HTERT RPE-1 (cell line): Measurements from ENCODE around the gene TPRKB.
"Not testable (repeated sequence)": the region's sequence is repeated elsewhere in the genome, so short reads cannot be mapped to it uniquely, and the experiment has no call there.

Source experiments
- in situ Hi-C: fragments of 300-500 bp; cut with MboI; formaldehyde crosslinking; loops from 4 replicates; pipeline ENCODE4 v1.14.3; 2020; ENCODE audit warnings: low sequenced_read_pairs

TPRKB gene

DNA sequence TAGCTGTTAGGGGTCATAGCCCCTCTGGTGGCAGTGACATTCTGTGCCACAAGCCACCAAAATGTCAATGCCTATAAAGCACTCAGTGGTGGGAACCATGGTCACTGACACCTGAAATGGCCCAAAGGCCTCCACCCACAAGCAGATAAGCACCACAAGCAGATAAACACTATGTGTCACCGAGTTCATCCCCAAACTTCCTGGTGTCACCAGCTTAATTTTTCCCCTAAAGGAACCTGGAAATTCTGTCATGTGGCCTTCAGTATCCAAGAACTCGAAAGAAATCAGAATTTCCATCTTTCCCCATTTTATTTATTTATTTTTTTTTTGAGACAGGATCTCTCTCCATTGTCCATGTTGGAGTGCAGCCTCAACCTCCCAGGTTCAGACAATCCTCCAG lies 3.6 kb upstream of the TPRKB start:
- in situ Hi-C loops: no loop called here

DNA sequence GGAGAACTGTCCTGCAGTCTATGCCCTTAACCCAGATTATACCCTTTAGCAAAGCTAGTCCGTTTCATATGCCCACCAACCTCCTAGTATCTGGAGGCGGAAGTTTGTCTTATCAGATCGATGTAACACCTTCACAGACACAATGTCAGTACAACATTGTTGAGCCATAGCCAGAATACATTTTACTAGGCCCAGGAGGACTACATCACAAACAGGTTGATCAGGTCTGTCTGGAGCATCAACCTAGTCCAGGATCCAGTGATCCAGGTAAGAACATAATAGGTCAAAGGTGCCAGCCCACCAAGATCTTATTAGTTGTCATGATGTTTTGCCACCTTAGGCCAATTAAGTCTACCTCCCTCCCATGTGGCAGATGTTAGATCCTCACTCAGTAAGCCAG lies 2.0 kb upstream of the TPRKB start:
- in situ Hi-C loops: no loop called here

DNA sequence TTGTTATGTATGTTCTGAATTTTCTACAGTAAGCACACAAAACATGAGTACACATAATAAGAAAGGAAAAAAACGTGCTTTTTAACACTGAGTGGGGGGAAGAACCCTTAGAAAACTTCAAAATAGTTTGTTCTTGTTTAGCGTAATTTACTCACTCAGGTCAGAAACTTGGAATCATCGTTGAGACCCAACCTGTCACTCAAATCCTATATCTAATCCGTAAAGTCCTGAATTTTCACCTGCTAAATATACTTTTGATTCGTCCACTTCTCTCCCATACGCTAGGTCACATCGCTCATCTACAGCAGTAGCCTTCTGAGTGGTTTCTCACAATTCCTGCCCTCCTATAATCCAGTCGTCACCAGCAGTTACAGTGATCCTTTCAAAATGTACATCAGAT lies 767 bp downstream of the TPRKB start:
- in situ Hi-C loops: no loop called here

DNA sequence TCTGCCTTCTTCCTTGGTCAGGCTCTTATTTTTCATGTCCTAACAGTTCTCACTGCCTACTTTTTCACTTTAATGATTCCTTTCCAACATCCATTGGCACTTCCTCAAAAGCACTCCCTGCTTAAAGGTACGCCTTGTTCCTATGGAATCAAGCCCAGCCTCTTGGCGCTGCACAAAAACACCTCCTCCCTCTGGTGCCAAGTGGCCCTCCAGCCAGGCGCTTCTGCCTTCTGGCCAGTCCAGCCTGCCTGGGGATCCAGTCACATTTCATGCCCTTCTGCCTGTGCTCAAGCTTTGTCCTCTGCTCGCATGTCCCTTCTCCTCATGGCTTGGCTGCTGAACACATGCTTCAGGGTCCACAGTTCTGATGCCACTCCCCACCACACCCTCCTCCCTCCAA lies 6.3 kb downstream of the TPRKB start:
- in situ Hi-C loops: no loop called here

DNA sequence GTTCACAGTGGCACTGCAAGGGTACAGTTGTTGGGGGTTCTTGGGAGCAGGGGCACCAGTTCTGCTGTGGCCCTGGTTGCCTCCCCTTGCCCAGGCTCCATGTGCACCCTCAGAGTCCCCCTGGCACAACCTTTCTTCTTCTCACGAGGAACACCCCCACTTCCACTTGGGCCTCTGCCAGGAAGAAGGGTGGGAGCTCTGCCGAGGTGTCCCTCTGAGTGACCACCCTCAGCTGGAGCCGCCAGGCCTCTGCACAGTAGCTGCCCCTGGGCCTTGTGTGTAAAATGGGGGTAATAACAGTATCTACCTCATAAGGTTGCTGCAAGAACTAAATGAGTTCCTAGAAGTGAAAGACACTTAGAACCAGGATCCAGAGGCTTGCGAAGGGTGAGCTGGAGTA lies 8.4 kb downstream of the TPRKB start:
- in situ Hi-C loops: no loop called here

DNA sequence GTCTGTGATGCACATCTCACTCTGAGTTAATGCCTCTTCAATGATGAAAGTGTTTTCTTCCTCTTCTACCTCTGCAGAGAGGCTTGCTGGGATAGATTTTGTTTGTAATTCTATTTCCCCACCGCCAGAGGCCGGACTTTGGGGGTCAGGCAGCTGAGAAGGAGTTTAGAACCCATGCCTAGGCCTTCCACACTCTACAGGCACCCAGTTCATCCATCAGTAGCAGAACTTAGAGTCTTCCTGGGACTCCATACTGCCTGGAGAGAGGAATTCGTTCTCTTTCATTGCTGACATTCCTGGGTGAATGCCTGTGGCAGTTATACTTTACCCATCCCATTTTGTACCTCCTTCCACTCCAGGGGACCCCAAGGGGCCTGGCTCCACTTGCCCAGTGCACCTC lies 9.1 kb downstream of the TPRKB start:
- in situ Hi-C loops: no loop called here

DNA sequence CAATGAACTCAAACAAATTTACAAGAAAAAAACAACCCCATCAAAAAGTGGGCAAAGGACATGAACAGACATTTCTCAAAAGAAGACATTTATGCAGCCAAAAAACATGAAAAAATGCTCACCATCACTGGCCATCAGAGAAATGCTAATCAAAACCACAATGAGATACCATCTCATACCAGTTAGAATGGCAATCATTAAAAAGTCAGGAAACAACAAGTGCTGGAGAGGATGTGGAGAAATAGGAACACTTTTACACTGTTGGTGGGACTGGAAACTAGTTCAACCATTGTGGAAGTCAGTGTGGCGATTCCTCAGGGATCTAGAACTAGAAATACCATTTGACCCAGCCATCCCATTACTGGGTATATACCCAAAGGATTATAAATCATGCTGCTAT lies 10.5 kb downstream of the TPRKB start:
- in situ Hi-C loops: not testable (repeated sequence)

DNA sequence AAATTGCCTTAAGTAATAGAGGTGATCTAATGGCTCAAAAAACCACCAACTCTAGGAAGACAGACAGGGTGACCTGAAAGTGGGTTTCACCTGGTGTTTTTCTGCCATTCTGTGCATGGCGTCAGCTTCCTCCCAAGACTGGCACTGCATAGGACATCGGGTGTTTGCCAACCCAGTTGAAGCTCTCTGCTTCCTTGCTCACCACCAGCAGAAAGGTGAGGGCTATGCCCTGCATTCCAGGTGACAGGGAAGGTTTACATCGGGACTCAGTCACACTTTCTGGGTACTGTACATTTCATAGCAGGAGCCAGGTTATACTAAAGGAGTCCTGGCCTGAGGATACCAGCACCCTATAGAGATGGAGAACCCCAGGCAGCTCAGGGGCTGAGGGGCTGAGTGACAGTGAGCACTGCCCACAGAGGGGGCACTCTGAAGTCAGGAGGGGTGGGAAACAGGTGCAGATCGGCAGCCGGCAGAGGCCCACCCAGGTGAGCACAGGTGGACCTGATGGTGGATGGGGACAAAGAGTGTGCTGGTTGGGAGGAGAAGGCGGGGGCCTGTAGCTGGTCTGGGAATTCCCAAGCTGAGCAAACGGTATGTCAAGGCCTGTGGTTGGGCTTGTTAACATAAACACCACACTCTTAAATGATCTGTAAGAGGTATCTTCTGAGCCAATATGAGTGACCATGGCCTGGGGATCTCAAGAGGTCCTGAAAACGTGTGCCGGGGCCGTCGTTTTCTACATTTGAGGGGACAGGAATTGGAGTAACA lies 18.1 kb downstream of the TPRKB start:
- in situ Hi-C loops: no loop called here

DNA sequence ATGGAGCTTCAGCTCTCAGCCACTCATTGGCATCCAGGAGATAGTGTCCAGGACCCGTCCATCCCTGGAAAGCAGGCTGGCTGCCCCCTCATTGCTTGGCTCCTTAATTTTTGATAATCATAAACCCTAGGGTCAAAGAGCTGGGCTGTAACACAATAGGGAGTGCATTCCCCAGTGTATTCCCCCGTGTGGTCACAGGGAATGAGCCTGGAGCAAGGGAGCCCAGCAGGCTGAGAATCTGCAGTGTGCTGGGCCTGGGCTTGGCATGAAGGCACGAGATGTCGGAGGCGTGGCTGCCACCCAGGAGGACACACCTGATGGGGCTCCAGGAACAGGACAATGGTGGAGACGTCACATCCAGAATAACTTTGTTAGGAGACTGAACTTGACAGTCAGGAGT lies 18.7 kb downstream of the TPRKB start:
- in situ Hi-C loops: no loop called here

DNA sequence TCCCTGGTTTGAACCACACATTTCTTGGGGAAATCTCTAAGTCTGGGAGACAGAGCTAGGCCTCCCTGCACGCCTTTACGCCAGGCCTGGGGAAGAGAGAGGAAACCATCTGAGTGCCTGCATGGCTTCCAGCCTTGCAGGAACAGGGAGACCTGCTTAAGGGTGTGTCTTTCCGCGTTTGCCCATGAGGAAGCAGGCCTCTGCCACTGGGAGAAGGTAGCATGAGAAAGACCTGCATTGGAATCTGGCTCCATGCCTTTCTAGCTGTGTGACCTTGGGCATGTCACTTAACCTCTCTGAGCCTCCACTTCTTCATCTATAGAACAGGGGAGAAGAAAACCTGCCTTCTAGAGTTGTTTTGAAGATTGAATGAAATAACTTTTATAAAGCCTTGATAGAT lies 19.4 kb downstream of the TPRKB start:
- in situ Hi-C loops: not testable (repeated sequence)

DNA sequence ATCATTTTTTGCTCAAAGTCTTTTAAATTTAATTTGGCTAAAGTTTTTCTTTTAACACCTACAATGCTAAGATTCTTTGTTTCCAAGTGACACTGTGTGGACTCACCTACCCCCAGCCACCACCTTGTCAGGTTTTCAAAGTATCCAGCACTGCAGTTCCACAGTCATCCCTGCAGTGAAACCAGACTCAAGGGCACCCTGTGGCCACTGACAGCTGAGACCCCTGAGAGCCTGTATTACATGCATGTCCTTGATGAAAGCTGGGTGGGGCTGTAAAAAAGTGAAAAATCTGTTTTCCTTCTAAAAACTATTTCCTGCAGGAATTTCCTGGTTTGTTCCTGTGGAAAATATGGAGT lies 19.9 kb downstream of the TPRKB start:
- in situ Hi-C loops: no loop called here

DNA sequence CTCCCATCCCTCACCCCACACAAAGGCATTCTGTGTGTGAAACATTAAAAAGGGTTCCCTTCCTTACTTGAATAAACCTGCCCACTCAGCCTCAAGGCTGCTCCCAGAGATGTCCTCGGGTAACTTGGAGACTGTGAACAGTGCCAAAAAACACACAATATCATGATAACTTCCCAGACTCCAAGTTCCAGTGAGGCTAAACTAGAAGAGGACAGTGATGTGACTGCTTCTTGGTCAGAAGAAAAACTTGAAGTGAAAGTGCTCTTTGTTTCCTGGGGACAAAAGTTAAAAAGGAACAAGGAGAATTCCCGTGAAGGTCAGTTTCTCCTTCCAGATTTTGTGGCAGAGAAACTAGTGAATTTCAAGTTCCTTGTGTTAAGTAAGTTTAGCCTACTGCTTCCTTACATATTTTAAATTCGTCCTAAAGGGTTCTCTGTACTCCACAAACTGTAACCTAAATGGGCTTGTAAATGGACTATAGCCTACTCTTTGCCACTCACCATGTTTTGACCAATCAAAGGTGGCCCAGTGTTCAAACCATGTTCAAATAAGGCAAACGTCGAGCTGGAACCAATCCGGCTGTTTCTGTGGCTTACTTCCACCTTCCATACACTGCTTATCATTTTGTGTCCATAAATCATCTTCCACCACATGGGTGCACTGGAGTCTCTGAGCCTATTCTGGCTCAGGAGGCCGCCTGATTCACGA lies 20.4 kb downstream of the TPRKB start:
- in situ Hi-C loops: no loop called here

DNA sequence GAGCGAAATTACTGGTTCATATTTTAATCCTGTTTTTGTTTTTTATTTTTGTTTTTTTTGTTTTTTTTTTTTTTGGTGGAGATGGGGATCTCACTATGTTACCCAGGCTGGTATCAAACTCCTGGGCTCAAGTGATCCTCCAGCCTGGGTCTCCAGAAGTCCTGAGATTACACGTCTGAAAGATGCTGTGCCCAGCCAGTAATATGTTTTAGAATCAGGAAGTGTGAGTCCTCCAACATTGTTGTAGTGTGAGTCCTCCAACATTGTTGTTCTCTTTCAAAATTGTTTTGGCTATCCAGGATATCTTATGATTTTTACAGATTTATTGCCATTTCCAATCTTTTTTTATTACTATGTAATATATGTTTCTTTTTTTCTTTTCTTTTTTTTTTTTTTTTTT lies 23.1 kb downstream of the TPRKB start:
- in situ Hi-C loops: no loop called here

DNA sequence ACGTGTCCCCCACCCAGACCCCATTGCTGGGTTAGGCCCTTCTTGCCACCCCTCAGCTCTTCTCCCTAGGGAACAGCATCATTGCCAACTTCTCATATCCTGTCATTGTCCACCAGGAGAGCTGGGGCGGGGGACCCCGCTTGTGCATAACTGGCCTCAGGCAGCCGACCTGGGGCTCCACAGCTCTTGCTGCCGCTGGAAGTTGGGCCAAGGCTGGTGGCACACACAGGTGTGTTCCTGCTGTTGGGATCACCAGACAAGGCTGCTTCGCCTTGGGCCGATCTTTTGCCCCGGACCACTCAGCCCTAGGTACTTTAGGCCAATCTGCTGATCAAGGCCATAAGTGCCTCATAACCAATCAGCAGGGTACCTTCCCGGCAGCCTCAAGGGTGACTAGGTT lies 28.6 kb downstream of the TPRKB start:
- in situ Hi-C loops: no loop called here

DNA sequence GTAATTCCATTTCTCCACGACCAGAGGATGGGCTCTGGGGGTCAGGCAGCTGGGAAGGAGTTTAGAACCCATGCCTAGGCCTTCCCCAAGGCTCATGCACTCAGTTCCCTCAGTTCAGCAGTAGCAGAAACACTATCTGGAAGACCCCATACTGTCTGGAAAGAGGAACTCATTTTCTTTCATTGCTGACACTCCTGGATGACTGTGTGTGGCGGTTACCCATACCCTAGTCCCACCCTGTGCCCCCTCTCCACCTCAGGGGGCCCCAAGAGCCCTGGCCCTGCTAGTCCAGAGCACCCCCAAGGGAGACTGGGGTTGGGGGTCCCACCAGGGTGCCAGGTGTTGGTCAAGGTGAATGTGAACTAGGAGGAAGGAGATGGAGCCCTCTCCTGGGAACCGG lies 29.5 kb downstream of the TPRKB start:
- in situ Hi-C loops: no loop called here

DNA sequence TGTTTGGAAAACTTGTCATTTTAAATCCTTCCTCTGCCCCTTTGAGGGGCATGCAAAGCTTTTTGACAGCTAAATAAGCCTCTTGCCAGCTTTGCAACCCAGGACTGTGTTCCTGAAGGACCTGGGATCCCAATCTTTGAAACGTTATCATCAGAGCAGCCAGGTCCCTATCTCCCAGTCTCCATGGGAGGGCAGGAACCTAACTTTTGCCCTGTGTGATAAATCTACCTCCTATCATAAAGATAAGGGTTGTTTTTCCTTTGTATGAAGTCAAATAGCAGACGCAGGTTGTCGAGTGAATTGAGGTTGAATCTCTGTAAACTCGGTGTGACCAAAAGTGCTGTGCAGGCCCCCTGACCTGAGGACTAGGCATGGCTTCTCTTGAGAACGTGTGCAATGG lies 30.1 kb downstream of the TPRKB start:
- in situ Hi-C loops: no loop called here

DNA sequence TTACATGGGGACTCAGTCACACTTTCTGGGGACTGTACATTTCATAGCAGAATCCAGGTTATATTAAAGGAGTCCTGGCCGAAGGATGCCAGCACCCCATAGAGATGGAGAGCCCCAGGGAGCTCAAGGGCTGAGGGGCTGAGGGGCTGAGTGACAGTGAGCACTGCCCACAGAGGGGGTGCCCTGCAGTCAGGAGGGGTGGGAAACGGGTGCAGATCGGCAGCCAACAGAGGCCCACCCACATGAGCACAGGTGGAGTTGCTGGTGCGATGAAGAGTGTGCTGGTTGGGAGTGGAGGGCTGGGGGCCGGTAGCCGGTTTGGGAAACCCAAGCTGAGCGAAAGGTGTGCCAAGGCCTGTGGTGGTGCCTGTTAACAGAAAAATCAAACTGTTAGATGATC lies 32.1 kb downstream of the TPRKB start:
- in situ Hi-C loops: no loop called here

DNA sequence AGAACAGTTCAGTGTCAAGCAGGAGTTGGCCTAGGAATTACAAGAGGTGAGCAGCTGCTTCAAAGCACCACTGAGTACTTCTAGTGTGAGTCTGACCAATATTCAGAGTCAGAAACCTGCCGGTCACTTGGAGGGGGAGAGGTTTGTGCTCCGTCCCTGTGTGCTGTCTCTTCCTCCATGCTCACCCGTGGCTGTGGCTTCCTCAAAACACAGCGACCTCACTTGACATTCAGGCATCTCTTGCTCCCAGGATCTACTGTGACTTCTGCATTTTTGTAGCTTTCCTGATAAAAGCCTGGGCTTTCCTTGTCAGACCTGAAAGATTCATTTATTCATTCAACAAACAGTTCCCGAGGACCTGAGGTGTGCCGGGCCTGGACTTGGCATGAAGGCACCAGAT lies 32.9 kb downstream of the TPRKB start:
- in situ Hi-C loops: no loop called here

DNA sequence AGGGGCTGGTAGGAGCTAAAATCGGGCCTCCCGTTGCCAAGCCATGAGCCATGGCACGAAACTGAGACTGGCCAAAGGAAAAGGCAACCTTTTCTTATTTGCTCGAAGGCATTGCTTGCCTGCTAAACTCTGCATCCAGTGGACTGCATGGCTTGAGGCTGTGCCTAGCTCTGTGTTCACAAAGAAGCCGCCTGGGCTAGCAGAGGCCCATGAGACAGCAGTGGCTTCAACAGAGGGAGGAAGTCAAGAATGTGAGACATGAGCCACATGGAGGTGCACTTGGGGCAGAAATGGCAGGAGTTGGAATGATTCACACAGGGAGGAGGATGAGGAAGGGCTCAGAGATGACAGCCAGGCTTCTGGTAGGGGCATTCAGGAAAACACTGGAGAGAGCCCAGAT lies 33.5 kb downstream of the TPRKB start:
- in situ Hi-C loops: no loop called here

DNA sequence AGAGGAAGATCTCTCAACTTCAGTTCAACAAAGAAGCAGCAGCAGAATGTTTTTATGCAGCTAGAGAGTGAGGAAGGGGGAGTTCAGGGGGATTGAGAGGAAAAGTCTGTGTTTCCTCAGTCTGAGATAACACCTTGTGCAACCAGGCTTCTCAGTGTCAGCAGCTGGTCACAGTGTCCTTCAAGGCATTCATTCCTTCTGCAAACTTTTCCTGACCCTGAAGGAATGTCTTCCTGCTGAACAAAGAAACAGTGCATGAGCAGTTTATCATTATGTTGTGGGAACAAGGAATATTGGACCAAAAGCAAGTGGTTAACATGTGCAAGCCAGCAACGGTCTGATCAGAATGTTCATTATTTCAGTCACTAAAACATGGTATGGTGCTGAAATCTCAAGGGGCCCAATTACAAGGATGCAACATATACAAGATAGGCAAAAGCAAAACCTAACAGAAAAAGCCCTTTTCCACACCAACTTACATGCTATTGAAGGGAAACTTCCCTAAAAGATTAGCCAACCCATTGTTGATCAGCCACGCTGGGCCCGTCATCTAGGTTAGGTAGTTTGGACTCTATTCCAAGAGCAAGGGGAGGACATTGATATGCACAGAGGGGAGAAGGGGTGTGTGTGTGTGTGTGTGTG lies 34.2 kb downstream of the TPRKB start:
- in situ Hi-C loops: not testable (repeated sequence)

DNA sequence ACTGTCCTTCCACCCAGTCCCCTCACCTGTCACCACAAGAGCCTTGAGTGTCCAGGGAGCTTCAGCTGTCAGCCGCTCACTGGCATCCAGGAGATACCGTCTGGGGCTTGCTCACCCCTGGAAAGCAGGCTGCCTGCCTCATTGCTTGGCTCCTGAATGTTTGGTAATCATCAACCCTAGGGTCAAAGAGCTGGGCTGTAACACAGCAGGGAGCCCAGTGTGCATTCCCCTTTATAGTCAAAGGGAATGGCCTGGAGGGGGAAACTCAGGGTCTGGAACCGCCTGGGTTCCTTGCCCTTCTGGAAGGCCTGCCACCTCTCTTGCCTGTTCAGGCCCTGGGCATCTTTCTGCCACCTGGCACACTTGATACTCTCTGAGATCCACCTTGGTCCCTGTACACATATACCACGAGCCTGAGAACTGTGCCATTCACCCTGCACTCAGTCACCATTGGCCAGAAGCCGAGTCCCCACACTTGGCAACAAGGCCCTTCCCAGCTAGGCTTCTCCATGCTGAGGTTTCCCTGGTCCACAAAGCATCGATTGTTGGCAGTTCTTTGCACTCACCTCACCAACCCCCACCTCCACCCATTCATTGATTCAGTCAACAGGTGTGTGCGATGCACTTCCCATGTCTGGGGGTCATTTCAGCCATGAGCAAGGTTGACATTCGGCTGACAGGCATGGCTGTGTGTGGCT lies 35.0 kb downstream of the TPRKB start:
- in situ Hi-C loops: no loop called here

DNA sequence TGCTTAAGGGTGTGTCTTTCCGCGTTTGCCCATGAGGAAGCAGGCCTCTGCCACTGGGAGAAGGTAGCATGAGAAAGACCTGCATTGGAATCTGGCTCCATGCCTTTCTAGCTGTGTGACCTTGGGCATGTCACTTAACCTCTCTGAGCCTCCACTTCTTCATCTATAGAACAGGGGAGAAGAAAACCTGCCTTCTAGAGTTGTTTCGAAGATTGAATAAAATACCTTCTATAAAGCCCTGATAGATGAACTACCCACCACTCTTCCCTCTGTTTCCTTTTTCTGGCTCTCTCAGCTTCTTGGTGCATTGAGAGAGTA lies 35.7 kb downstream of the TPRKB start:
- in situ Hi-C loops: not testable (repeated sequence)
